ENCODE results near the gene YIF1A. TPM values are rescaled to one million over a fixed set of nuclear protein-coding genes. Genes with fewer than 3 reads are reported as not detected.
"Not testable (repeated sequence)": the region's sequence is repeated elsewhere in the genome, so short reads cannot be mapped to it uniquely, and the experiment has no call there.

YIF1A gene
- total RNA-seq, 1 donor from 2014 or later = 115 TPM

- peak overlapping the region; percentile 94 for H3K4me3 Mint-ChIP-seq (ENCODE audit: unreplicated experiment)
- DNase-seq = no peak
- TF ChIP-seq CTCF (IDR thresholded peaks at IDR 0.05; ENCODE audit: partially characterized antibody, unreplicated experiment) = peak; percentile 19
- peak overlapping the region; percentile 97 for H3K27ac Mint-ChIP-seq (ENCODE audit: unreplicated experiment)
- peaks cover 19% of the 10 kb centered on the region for H3K9me3 Mint-ChIP-seq (ENCODE audit: unreplicated experiment)
- H3K27me3 Mint-ChIP-seq (ENCODE audit: unreplicated experiment) = peaks cover 23% of the 10 kb centered on the region
- H3K4me1 Mint-ChIP-seq (ENCODE audit: low read depth, unreplicated experiment) = peaks cover 52% of the 10 kb centered on the region
- no peaks in the 10 kb centered on the region for H3K36me3 Mint-ChIP-seq (ENCODE audit: unreplicated experiment)
Observed at GRCh38 chr11:66313321-66314185, 24.6 kb upstream of the YIF1A start.

GRCh38 chr11:66312549-66313320 lies 23.8 kb upstream of the YIF1A start:
- Mint-ChIP-seq H3K27me3 (ENCODE audit: unreplicated experiment) (peaks cover 20% of the 10 kb centered on the region), H3K4me1 (ENCODE audit: low read depth, unreplicated experiment) (peaks cover 44% of the 10 kb centered on the region), H3K27ac (ENCODE audit: unreplicated experiment) (peak overlapping the region; percentile 98), H3K36me3 (ENCODE audit: unreplicated experiment) (no peaks in the 10 kb centered on the region), H3K9me3 (ENCODE audit: unreplicated experiment) (peaks cover 15% of the 10 kb centered on the region), H3K4me3 (ENCODE audit: unreplicated experiment) (peak overlapping the region; percentile 94)
- peak; percentile 100 for DNase-seq
- TF ChIP-seq CTCF (IDR thresholded peaks at IDR 0.05; ENCODE audit: partially characterized antibody, unreplicated experiment) = no peak

- no peak for TF ChIP-seq CTCF (IDR thresholded peaks at IDR 0.05; ENCODE audit: partially characterized antibody, unreplicated experiment)
- DNase-seq = peak; percentile 86
- H3K9me3 Mint-ChIP-seq (ENCODE audit: unreplicated experiment) = peaks cover 11% of the 10 kb centered on the region
- H3K27ac Mint-ChIP-seq (ENCODE audit: unreplicated experiment) = peak overlapping the region; percentile 98
- peak overlapping the region; percentile 94 for H3K4me3 Mint-ChIP-seq (ENCODE audit: unreplicated experiment)
- H3K4me1 Mint-ChIP-seq (ENCODE audit: low read depth, unreplicated experiment) = peaks cover 39% of the 10 kb centered on the region
- H3K27me3 Mint-ChIP-seq (ENCODE audit: unreplicated experiment) = peaks cover 17% of the 10 kb centered on the region
- H3K36me3 Mint-ChIP-seq (ENCODE audit: unreplicated experiment) = no peaks in the 10 kb centered on the region
Observed at GRCh38 chr11:66311965-66312548, 23.1 kb upstream of the YIF1A start.

GRCh38 chr11:66311470-66311964 lies 22.6 kb upstream of the YIF1A start:
- Mint-ChIP-seq H3K36me3 (ENCODE audit: unreplicated experiment) (no peaks in the 10 kb centered on the region), H3K4me3 (ENCODE audit: unreplicated experiment) (peak overlapping the region; percentile 94), H3K9me3 (ENCODE audit: unreplicated experiment) (peaks cover 11% of the 10 kb centered on the region), H3K27me3 (ENCODE audit: unreplicated experiment) (peaks cover 17% of the 10 kb centered on the region), H3K27ac (ENCODE audit: unreplicated experiment) (peak overlapping the region; percentile 98), H3K4me1 (ENCODE audit: low read depth, unreplicated experiment) (peaks cover 39% of the 10 kb centered on the region)
- peak; percentile 46 for TF ChIP-seq CTCF (IDR thresholded peaks at IDR 0.05; ENCODE audit: partially characterized antibody, unreplicated experiment)
- peak; percentile 60 for DNase-seq

GRCh38 chr11:66310803-66311440 lies 22.0 kb upstream of the YIF1A start:
- Mint-ChIP-seq H3K4me1 (ENCODE audit: low read depth, unreplicated experiment) (peaks cover 35% of the 10 kb centered on the region), H3K9me3 (ENCODE audit: unreplicated experiment) (peaks cover 11% of the 10 kb centered on the region), H3K27ac (ENCODE audit: unreplicated experiment) (peak overlapping the region; percentile 98), H3K27me3 (ENCODE audit: unreplicated experiment) (peaks cover 17% of the 10 kb centered on the region), H3K4me3 (ENCODE audit: unreplicated experiment) (peak overlapping the region; percentile 94)
- not testable (repeated sequence) for H3K36me3 Mint-ChIP-seq (ENCODE audit: unreplicated experiment); DNase-seq

All from glutamatergic neuron (in vitro differentiated cells).